HG03457 (cell line): ENCODE results near the gene KIAA0825.
"Not testable (repeated sequence)": the region's sequence is repeated elsewhere in the genome, so short reads cannot be mapped to it uniquely, and the experiment has no call there.

Experiments
- ATAC-seq: cut with Tn5 transposase; IDR thresholded peaks from one replicate; pipeline ENCODE4 v1.9.1; 2021; ENCODE audit warnings: moderate number of reproducible peaks; ENCODE audit not compliant: unreplicated experiment

KIAA0825 gene

DNA sequence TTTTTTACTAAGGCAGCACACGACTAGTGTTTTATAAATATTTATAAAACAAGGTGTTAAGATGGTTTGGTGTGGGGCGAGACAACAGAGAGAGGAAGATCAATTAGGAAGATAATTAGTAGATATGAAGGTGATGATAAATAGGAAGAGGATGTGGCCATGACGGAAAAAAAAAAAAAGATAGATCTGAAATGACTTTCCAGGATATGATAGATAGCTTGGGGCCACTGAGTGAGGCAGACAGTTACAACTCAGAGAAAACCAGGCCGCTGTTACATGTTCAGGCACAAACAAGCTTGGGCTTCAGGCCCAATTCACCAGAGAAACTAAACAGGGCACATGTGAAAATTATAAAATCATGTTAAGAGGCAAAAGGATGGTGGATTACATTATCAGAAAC is 43.2 kb downstream of the KIAA0825 start:
- no peak for ATAC-seq

DNA sequence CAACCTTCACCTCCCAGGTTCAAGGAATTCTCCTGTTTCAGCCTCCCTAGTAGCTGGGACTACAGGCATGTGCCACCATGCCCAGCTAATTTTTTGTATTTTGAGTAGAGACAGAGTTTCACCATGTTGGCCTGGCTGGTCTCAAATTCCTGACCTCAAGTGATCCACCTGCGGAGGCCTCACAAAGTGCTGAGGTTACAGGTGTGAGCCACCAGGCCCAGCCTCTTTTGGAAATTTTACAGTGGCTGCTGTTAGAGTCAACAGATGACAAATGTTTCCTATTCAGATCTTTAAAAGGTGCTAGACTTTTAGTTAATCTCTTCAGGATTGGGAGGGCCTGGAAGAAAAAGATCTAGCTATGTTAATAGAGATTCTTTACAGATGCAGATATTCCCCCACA is 45.1 kb downstream of the KIAA0825 start:
- ATAC-seq, result not testable (repeated sequence)

DNA sequence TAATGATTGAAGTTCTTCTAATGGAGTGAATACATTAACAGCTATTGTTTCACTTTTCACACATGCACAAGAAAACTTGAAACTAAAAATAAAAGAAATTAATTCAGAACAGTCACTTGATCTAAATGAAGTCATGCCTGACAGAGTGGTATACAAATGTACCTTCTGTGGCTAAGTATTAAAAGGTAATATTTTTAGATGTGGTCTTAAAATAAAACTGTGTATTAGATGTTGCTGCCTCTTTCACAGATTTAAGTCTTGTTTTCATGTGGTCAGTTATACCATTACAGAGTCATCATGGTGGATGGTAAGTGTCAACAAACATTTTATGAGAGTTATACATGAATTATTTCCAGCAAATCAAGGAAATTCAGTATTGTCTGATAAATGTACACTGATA is 47.0 kb downstream of the KIAA0825 start:
- ATAC-seq, result no peak

GRCh38 chr5:94564812-94565211 is 53.6 kb downstream of the KIAA0825 start:
- no peak for ATAC-seq

- no peak for ATAC-seq
Observed at GRCh38 chr5:94562327-94562971, 56.0 kb downstream of the KIAA0825 start.

DNA sequence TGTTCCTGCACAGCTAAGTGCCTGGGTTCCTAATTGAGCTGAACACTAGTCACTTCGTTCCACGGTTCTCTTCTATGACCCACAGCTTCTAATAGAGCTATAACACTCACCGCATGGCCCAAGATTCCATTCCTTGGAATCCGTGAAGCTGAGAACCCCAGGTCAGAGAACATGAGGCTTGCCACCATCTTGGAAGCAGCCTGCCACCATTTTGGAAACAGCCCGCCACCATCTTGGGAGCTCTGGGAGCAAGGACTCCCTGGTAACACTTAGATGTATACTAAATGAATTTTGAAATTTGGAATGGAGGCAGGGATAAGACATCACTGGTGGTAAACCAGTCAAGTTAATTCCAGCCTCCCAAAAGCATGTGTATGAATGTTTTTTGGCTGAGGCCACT is 60.4 kb downstream of the KIAA0825 start:
- no peak for ATAC-seq

- no peak for ATAC-seq
Observed at GRCh38 chr5:94551858-94552257, 66.5 kb downstream of the KIAA0825 start.

GRCh38 chr5:94545870-94546625 is 72.4 kb downstream of the KIAA0825 start:
- ATAC-seq, result no peak

DNA sequence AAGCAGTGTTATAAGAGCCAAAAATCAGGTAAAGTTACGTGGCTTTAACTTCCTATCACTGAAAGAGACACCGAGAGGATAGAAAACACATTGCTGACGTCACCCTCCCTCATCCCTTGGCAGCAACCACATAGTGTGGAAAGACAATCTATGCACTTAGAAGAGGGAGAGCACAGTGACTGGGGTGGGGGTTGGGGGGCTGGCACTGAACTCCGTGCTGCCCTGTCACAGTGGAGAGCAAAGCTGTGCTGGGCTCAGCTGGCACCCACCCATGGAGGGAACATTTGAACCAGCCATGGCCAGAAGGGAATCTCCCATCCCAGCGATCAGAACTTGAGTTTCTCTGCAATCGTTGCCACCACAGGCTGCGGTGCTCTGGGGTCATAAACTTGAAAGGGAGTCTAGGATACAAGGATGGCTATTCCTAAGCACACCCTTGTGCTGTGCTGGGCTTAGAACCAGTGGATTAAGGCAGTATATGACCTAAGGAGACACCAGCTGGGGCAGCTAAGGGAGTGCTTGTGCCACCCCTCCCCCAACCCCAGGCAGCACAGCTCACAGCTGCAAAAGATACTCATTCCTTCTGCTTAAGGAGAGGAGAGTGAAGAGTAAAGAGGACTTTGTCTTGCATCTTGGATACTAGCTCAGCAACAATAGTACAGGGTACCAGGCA is 73.4 kb downstream of the KIAA0825 start:
- ATAC-seq, result no peak

- ATAC-seq, result no peak
Observed at GRCh38 chr5:94544031-94544650, 74.3 kb downstream of the KIAA0825 start.

GRCh38 chr5:94540856-94541494 is 77.4 kb downstream of the KIAA0825 start:
- ATAC-seq, result no peak

DNA sequence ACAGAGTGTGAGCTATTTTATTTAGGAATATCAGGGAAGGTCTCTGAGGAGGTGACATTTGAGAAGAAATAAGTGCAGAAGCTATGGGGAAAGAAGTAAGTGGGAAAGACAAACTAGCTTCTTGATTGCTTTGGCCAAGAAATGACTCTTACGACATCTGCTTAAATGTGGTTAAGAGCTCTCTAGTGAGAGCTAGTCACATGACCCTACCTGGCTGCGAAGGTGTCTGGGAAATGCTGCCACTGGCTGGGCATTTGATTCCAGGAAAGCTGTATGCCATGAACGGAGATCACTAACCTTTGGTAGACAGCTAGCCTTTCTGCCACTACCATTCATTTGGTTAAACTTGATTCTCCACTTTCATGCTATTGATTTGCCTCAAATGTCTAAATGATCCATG is 80.1 kb downstream of the KIAA0825 start:
- no peak for ATAC-seq

DNA sequence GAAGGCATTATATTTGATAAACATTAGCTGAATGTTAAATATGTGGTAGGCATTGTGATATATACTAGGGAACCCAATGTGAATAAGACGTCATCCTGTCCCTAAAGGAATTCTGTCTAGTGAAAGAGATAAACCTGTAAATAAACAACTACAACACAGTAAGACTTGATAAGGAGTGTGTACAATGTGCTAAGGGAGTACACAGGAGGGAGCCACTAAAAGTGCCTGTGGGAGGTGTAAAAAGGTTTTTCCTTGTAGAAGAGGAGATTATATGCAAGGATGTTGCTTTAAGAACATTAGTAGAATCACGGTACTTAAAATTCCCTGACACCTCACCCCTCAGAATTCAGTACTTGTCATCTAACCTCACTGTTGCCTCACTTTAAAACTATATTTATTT is 91.7 kb downstream of the KIAA0825 start:
- ATAC-seq, result no peak

- ATAC-seq, result peak; percentile 69
Observed at GRCh38 chr5:94524841-94525697, 93.3 kb downstream of the KIAA0825 start.

DNA sequence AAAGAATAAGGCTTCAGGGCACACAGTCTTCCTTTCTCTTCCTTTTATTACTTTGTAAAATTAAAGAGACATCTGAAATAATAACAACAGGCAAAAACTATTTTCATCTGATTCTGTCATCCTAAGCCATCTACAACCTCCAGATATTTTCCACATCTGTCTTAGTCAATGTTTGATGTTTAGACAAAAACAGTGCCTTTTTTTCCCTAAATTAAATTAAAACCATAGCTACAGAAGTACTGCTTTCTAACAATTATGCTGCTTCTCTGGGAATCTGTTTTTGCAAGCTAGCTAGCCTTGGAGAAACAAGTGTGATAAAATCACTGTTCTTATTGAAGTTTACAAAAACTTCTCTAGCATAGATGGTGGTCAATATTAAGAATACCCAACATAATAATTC is 95.4 kb downstream of the KIAA0825 start:
- ATAC-seq, result no peak

GRCh38 chr5:94522117-94522516 is 96.3 kb downstream of the KIAA0825 start:
- ATAC-seq, result no peak

GRCh38 chr5:94517490-94518488 is 100.6 kb downstream of the KIAA0825 start:
- ATAC-seq, result no peak

DNA sequence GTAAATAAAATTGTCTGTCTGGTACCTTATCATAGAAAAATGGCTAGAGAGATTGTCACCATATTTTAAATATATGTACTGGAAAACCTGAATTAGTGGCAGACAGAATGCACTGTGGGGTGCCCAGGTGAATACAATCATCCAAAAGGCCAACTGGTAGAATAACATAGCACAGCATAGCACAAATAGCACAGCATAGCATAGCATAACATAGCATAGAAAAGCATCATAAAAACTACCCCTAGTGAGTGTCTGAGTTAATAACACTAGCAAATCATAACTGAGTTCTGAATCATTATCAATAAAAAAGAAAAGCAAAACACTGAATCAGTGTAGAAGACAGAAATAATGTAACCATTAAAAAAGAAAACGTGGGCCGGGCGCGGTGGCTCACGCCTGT is 102.3 kb downstream of the KIAA0825 start:
- ATAC-seq, result no peak
